HEK293T (cell line): ENCODE data around the gene ZDHHC19.

Source experiments
- CTCF ChIA-PET: fragments of 350-600 bp; formaldehyde crosslinking; extraction: SDS; loops from one replicate; lab custom pipeline; 2021; ENCODE audit warnings: antibody characterized with exemption, inconsistent platforms; lab: Yijun Ruan, JAX
- POLR2A ChIA-PET: fragments of 350-600 bp; formaldehyde crosslinking; extraction: SDS; loops from one replicate; lab custom pipeline; 2020; ENCODE audit warnings: antibody characterized with exemption, inconsistent platforms; lab: Yijun Ruan, JAX
- DNase-seq: peaks from one replicate; pipeline ENCODE4 v3.0.0; 2012; ENCODE audit warnings: mixed read lengths; ENCODE audit errors: extremely low spot score
- ARNT ChIP-seq: fragments of 450-650 bp; IDR thresholded peaks from 2 replicates; pipeline ENCODE4 v1.6.1; 2017; ENCODE audit warnings: mild to moderate bottlenecking
- BHLHE40 ChIP-seq: fragments of 450-650 bp; IDR thresholded peaks from 2 replicates; pipeline ENCODE4 v1.6.1; 2016; ENCODE audit warnings: mild to moderate bottlenecking, moderate library complexity, borderline replicate concordance
- CTBP1 ChIP-seq: fragments of 450-650 bp; IDR thresholded peaks from 2 replicates; pipeline ENCODE4 v1.6.1; 2016; ENCODE audit warnings: borderline replicate concordance
- ELF4 ChIP-seq: fragments of 450-650 bp; IDR thresholded peaks from 2 replicates; pipeline ENCODE4 v1.6.1; 2017; ENCODE audit warnings: antibody characterized with exemption
- FOXA1 ChIP-seq: fragments of 450-650 bp; IDR thresholded peaks from 2 replicates; pipeline ENCODE4 v1.6.1; 2016; ENCODE audit warnings: mild to moderate bottlenecking
- FOXK2 ChIP-seq: fragments of 450-650 bp; IDR thresholded peaks from 2 replicates; pipeline ENCODE4 v1.6.1; 2016; ENCODE audit warnings: mild to moderate bottlenecking
- FOXM1 ChIP-seq: fragments of 450-650 bp; IDR thresholded peaks from 2 replicates; pipeline ENCODE4 v1.6.1; 2017; ENCODE audit warnings: mild to moderate bottlenecking, borderline replicate concordance
- HDGF ChIP-seq: fragments of 450-650 bp; IDR thresholded peaks from 2 replicates; pipeline ENCODE4 v1.6.1; 2017; ENCODE audit warnings: antibody characterized with exemption, borderline replicate concordance
- L3MBTL2 ChIP-seq: fragments of 450-650 bp; conservative IDR thresholded peaks from 2 replicates; pipeline ENCODE4 v1.6.1; 2016; ENCODE audit warnings: mild to moderate bottlenecking
- LEF1 ChIP-seq: fragments of 450-650 bp; IDR thresholded peaks from 2 replicates; pipeline ENCODE4 v1.6.1; 2017; ENCODE audit warnings: mild to moderate bottlenecking, borderline replicate concordance
- NFRKB ChIP-seq: fragments of 450-650 bp; IDR thresholded peaks from 2 replicates; pipeline ENCODE4 v1.6.1; 2016; ENCODE audit warnings: mild to moderate bottlenecking, moderate library complexity
- SP1 ChIP-seq: fragments of 450-650 bp; IDR thresholded peaks from 2 replicates; pipeline ENCODE4 v1.6.1; 2017
- SUZ12 ChIP-seq: fragments of 450-650 bp; IDR thresholded peaks from 2 replicates; pipeline ENCODE4 v1.6.1; 2016; ENCODE audit warnings: mild to moderate bottlenecking
- TARDBP ChIP-seq: fragments of 450-650 bp; IDR thresholded peaks from 2 replicates; pipeline ENCODE4 v1.6.1; 2016
- ZNF384 ChIP-seq: fragments of 450-650 bp; IDR thresholded peaks from 2 replicates; pipeline ENCODE4 v1.6.1; 2016
- TF ChIP-seq, protein P1 (sequence below): fragments of 450-650 bp; IDR thresholded peaks from 2 replicates; pipeline ENCODE4 v1.6.1; 2016

The ZDHHC19 gene

DNA sequence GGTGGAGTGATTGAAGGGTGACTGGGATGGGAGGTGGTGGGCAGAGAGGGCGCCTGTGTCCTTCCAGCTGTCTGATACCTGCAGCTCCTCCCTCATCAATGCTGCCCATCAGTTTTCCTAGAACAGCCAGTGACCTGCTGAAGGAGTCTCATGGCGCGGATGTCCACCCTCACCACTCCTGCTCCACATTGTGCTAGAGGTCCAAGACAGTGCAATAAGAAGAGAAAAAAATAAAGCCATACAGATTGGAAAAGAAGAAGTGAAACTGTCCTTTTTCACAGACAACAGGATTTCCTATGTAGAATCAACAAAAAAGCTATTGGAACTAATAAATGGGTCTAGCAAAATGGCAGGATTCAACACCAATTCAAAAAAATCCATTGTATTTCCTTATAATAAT is 7.4 kb downstream of the ZDHHC19 start:
- POLR2A ChIA-PET, result no interaction called here
- CTCF ChIA-PET, result no interaction called here
- no peak for DNase-seq

DNA sequence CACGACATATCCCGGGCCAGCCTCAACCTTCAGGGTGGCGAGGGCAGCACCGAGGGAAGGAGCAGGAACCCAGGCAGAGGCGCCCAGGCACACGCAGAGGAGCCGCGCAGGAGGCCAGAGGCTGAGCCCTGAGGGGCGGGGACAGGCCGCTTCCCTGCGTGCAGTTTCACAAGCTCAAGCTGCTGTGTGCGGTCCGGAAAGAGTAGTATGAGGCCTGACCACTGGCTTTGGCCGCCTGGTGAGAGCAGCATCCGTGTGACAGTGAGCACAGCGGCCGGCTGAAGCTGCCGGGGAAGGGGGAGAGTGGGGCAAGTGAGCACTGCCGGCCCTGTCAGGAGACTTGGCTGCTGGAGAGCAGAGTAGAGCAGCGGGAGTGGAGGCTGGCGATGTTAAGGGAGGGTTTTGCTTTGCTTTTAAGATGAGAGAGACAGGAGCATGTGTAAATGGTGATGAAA is 8.7 kb downstream of the ZDHHC19 start:
- CTCF ChIA-PET, result interaction anchor here (1.0 kb wide), 1 partner anchor 130 kb away, joined by 4 read pairs; no protein-coding TSS in a partner anchor
- POLR2A ChIA-PET, result no interaction called here

More for the DNA sequence above, 7.4 kb downstream of the ZDHHC19 start:
- TF ChIP-seq, protein P1, sequence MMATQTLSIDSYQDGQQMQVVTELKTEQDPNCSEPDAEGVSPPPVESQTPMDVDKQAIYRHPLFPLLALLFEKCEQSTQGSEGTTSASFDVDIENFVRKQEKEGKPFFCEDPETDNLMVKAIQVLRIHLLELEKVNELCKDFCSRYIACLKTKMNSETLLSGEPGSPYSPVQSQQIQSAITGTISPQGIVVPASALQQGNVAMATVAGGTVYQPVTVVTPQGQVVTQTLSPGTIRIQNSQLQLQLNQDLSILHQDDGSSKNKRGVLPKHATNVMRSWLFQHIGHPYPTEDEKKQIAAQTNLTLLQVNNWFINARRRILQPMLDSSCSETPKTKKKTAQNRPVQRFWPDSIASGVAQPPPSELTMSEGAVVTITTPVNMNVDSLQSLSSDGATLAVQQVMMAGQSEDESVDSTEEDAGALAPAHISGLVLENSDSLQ, result no peak
- TF ChIP-seq BHLHE40 (no peak), HDGF (no peak), CTBP1 (no peak), SUZ12 (no peak), FOXA1 (no peak)

DNA sequence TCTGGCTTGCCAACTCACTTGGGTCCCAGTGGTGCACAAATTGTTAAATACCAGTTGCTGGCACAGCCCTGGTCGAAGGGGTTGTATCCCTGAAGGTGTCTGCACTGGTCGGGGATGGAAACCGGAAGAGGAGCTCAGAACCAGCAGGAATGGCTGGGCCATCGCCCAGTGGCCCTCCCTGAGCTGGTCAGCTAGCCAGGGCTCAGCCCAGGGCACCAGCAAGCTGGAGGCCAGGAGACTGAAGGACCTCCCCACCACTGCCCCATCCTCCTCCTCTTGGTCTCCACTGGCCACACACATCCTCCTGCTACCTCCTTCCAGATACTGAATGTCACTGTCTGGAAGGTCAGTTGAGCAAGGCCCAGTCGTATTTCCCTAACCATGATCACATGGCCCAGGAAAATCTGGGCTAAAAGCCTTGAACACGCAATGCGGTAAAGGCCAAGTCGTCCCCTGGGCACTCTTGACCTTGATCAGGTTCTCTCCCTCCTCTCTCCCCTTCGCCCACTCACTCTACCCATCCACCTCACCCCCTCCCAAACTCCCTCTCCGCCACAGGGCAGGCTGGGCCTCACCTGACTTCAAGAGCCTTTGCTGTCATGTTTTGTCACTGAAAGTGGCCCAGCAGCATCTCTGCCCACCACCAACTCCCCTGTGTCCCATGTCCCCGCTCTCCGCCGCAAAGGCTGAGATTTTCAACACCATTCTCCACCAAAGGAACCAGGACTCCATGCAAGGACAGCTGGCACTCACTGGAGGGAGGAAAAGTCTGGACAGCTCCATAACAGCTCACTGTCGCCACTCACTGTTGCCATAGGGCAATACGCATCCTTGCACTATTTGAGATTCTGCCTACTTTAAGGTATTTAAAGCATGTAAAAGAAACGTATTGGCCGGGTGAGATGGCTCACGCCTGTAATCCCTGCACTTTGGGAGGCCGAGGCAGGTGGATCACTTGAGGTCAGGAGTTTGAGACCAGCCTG is 12.1 kb downstream of the ZDHHC19 start:
- TF ChIP-seq ARNT (no peak), L3MBTL2 (no peak), SUZ12 (no peak), FOXK2 (no peak), ZNF384 (no peak), TARDBP (no peak), FOXA1 (no peak), FOXM1 (no peak)
- TF ChIP-seq, protein P1, result no peak
- POLR2A ChIA-PET, result no interaction called here
- DNase-seq, result no peak
- CTCF ChIA-PET, result interaction anchor here (0.7 to 2.0 kb wide), 2 partner anchors 13 to 126 kb away, joined by 3 to 5 read pairs; no protein-coding TSS in a partner anchor

More for the DNA sequence above, 8.7 kb downstream of the ZDHHC19 start:
- TF ChIP-seq, protein P1, result no peak
- TF ChIP-seq FOXA1 (no peak), NFRKB (no peak), SP1 (no peak), FOXK2 (no peak), BHLHE40 (no peak)
- DNase-seq, result no peak

DNA sequence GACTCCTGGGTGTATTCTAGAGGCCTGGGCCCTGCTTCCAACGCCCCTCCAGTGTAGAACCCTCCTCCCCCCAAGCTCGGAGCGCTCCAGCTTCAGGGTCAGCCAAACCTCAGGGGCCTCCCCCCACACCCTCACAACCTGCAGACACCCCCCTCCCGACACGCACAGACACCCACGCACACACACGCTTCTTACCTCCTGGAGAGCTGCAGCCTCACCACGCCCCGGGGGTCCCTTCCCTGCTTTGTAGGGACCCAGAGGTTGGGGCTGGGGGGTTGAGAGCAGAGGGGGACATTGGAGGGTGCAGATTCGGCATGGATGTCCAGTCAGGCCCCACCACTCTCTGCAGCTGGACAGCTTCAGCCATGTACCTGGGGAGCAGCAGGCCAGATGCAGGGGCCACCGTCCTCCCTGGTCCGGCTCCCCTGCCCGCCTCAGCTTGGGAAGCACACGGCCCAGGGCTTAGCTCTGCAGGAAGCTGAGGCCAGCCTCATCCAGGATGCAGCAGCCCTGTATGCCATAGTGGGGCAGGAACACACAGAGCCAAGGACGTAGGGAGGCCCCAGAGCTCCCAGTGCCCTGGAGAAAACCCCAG is 13.0 kb downstream of the ZDHHC19 start:
- TF ChIP-seq BHLHE40 (no peak), ARNT (no peak), FOXK2 (no peak), NFRKB (no peak), L3MBTL2 (no peak), SUZ12 (no peak), HDGF (no peak), ZNF384 (no peak), TARDBP (no peak), LEF1 (no peak), ELF4 (no peak), FOXA1 (no peak), SP1 (no peak), FOXM1 (no peak), CTBP1 (no peak)
- TF ChIP-seq, protein P1, result no peak
- no peak for DNase-seq
- POLR2A ChIA-PET, result no interaction called here
- CTCF ChIA-PET, result interaction anchor here (0.6 to 2.0 kb wide), 3 partner anchors 9 to 655 kb away, joined by 3 to 5 read pairs (median 5); no protein-coding TSS in a partner anchor

DNA sequence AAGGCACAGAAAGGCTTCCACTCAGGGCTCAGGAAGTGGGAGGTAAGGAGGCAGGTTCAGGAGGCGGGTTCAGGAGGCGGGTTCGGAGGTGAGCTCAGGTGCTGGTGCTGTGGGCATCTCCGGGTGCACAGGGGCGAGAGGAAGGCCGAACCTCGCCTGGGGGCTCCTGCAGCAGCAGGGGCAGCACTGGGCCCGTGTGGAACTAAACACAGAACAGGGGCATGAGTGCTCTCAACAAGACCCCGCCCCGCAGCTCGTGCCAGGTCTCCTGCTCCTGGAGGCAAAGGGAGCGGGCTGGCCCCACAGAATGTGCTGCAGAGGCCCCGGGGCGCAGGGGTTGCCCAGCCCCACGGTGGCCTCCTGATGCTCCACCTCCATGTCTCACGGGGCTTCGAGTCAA is 13.7 kb downstream of the ZDHHC19 start:
- DNase-seq, result no peak
- ChIA-PET CTCF (interaction anchor here (0.6 to 2.0 kb wide), 2 partner anchors 10 to 125 kb away, joined by 5 read pairs; no protein-coding TSS in a partner anchor), POLR2A (no interaction called here)
- TF ChIP-seq HDGF (no peak), FOXM1 (no peak), ZNF384 (no peak), FOXA1 (no peak)
